NCI-H345 treated with DMSO at 0.1 percent for 48 hours (cell line): ENCODE data around the gene NUDCD3.

Source experiments
- DNase-seq: peaks from one replicate; lab custom pipeline; 2025; ENCODE audit not compliant: unreplicated experiment; lab: John Stamatoyannopoulos, UW

Gene NUDCD3

DNA sequence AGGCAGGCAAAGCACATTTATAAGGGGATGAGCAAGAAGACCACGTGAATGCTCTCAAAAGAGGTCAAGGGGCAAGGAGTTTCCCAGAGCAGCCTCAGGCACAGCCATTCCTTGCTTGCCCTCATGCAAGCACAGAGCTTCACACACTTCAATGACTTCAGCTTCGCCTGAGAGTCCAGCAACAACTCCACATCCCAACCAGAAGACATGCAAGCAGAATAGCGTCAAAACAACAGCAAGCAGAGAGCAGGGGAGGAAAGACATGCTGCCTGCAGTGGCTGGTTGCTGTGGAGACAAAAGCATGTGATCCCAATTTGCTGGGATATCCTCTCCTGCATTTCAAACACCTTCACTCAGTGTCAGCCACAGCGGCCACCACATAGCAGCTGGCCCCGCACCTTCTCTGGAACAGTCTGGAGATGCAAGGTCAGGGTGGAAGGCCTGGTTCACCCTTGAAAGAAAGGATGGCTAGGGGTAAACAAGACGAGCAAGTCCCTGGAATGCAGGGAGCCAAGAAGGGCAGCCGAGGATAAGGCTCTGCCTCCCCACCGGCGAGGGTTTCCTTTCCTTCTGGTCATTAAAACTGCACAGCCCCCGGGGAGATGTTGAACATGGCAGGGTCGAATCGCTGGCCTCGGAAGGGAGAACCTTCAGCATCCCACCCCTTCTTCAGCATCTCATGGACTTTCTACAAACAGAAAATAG lies 104.9 kb downstream of the NUDCD3 start:
- no peak for DNase-seq

GRCh38 chr7:44384586-44385433 lies 105.6 kb downstream of the NUDCD3 start:
- DNase-seq, result no peak

- no peak for DNase-seq
Observed at GRCh38 chr7:44383566-44383965, 106.9 kb downstream of the NUDCD3 start.

- no peak for DNase-seq
Observed at GRCh38 chr7:44382459-44383265, 107.8 kb downstream of the NUDCD3 start.

GRCh38 chr7:44381494-44382220 lies 108.8 kb downstream of the NUDCD3 start:
- DNase-seq, result no peak

- DNase-seq, result no peak
Observed at GRCh38 chr7:44380831-44381493, 109.5 kb downstream of the NUDCD3 start.

GRCh38 chr7:44380189-44380830 lies 110.1 kb downstream of the NUDCD3 start:
- no peak for DNase-seq

DNA sequence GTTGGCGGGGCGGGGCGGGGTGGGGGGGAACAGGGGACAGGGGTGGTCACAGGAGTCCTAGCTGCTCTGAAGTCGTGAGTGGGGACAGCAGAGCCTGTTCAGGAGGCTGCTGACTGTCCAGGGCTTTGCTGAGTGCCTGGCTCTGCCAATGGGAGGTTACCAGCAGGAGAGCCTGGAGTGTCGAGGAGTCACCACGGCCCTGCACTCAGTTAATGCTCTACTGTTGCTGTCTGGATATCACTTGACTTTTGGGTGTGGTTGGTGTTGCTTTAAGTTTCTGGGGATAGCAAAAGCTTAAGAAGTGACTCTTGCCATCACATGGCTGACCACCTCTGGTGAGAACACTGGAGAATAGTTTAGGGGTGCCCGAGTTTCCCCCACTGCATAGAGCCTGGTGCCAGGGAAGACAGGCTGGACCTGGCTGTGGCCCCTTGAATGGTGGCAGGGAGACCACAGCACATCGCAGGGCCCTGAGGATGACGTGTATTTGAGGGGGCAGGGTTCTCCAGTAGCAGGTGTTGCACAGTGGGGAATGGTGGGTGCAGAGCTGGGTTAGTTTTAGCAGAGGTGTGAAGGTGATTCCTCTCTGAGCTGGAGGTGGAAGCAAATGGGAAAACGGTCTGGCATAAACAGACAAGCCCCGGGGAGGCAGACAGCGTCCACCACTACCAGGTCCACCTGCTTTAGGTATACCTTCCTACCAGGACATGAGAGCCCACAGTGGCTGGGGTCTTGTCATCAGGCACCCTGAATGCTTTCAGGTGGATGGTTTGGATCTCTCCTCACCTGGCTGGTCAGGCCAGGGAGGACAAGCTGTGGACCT lies 110.9 kb downstream of the NUDCD3 start:
- DNase-seq, result no peak

DNA sequence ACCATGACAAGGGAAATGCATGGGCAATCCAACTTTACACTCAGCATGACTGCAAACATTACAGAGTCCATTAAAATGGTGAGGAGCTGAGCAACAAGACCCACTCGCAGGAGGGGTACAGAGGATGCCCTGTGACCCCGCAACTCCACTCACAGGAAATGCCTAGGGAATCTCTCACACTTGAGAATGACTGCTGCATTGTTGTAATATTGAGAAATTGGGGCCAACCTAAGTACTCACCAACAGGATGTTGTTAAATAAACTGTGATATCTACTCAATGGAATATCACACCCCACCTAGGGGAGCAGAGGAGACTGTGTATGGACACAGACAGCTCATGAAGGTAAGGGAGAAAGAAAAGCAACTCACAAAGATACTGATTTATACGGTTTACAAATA lies 111.7 kb downstream of the NUDCD3 start:
- no peak for DNase-seq

GRCh38 chr7:44377681-44378421 lies 112.6 kb downstream of the NUDCD3 start:
- DNase-seq, result no peak

DNA sequence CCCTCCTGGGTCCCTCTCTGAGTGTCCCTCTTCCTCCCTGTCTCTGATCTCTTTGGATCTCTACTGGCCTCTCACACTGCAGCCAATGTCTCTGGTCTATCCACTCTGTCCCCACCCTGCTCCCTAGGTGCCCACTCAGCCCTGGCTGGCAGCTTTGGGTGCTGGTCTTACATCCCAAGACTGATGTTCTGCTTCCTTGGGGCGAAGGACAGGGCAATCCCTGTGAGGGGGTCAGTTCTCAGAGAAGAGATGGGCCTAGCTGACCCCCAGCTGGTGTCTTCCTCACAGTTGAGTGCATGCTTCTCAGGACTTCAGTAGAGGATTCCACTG lies 113.4 kb downstream of the NUDCD3 start:
- no peak for DNase-seq

- DNase-seq, result no peak
Observed at GRCh38 chr7:44376429-44377133, 113.9 kb downstream of the NUDCD3 start.

- DNase-seq, result no peak
Observed at GRCh38 chr7:44375926-44376342, 114.5 kb downstream of the NUDCD3 start.

DNA sequence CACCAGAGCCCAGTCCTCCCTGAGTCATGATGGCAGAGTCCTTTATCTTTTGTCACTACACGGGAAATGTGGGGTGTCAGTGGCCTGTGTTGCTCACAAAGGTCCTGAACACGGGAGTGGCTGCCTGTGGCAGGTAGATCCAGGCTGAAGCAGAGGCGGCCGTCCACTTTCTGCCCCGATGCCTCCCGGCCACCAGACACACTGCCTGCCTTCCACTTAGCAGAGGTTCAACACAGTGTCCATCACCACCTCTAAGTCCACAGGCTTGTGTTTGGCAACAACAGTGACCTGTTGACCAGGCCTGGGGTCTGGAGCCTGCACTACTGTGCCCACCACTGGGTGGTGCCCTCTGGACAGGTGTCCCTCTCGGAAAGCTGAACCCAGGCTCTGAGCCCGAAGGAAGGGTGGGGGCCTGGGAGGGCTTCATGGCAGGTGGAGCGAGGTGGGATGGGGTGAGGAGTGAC lies 115.2 kb downstream of the NUDCD3 start:
- no peak for DNase-seq

- no peak for DNase-seq
Observed at GRCh38 chr7:44374007-44374763, 116.3 kb downstream of the NUDCD3 start.

DNA sequence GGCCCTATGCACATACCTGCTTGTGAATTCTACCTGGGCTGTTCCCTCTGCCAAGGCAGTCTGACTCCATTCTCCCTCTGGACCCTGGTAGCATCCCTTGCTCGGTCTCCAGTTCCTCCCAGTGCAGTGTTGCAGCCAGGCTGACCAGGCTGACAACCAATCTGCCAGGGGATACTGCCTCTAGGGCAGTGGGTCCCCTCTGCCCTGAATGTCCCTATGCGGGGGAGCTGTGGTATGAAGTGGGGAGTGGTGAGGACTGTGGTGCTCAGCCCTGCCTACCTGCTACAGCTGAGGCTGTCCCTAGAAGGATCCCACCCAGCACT lies 117.1 kb downstream of the NUDCD3 start:
- no peak for DNase-seq
